ENCODE data around the gene DNAJA4. TPM values are rescaled to one million over a fixed set of nuclear protein-coding genes. Genes with fewer than 3 reads are reported as not detected.
A peak's percentile ranks its signal among the peaks of the same experiment; 100 is the strongest.

DNAJA4 gene
- total and polyA plus RNA-seq, 9 of the 15 experiments (the other 6 are each of a cell fraction or from before 2014, with no cell fraction given), result 0.11 to 1.0 (median 0.16) TPM; not detected in 4

- 55% methylated on average over 3 of the region's 4 CpGs for WGBS (ENCODE audit: insufficient coverage, low coverage, missing lambda C conversion rate)
- POLR2A ChIA-PET, result interaction anchor here (0.6 to 2.3 kb wide), 3 partner anchors 10 to 52 kb away, joined by 3 to 12 read pairs (median 4); partner anchors contain the start of gene SKIC8
- TF ChIP-seq ZNF518B (CRISPR knock-in tag; IDR thresholded peaks at IDR 0.05) (no peak), TEAD4 (IDR thresholded peaks at IDR 0.05; ENCODE audit: low read length) (no peak), TEAD4 (CRISPR knock-in tag; IDR thresholded peaks at IDR 0.05; ENCODE audit: borderline replicate concordance) (no peak), ADNP (tag; IDR thresholded peaks at IDR 0.05) (no peak), ZNF121 (CRISPR knock-in tag; conservative IDR thresholded peaks at IDR 0.05) (no peak), TEAD2 (tag; IDR thresholded peaks at IDR 0.05) (no peak), HNRNPH1 (optimal IDR thresholded peaks at IDR 0.05; ENCODE audit: low read depth, low read length) (no peak), U2AF2 (optimal IDR thresholded peaks at IDR 0.05; ENCODE audit: low read depth, low read length) (no peak), SMARCA5 (IDR thresholded peaks at IDR 0.05) (no peak), SIN3A (IDR thresholded peaks at IDR 0.05; ENCODE audit: borderline replicate concordance in 2 of 2, control insufficient read depth in 1 of 2, low read depth in 2 of 2, low read length in 2 of 2) (no peak), TCF7L2 (IDR thresholded peaks at IDR 0.05; ENCODE audit: low read depth, low read length) (no peak), XRCC4 (IDR thresholded peaks at IDR 0.05; ENCODE audit: extremely low read depth, insufficient read depth, insufficient read length) (no peak)
- TF ChIP-seq, protein P1, sequence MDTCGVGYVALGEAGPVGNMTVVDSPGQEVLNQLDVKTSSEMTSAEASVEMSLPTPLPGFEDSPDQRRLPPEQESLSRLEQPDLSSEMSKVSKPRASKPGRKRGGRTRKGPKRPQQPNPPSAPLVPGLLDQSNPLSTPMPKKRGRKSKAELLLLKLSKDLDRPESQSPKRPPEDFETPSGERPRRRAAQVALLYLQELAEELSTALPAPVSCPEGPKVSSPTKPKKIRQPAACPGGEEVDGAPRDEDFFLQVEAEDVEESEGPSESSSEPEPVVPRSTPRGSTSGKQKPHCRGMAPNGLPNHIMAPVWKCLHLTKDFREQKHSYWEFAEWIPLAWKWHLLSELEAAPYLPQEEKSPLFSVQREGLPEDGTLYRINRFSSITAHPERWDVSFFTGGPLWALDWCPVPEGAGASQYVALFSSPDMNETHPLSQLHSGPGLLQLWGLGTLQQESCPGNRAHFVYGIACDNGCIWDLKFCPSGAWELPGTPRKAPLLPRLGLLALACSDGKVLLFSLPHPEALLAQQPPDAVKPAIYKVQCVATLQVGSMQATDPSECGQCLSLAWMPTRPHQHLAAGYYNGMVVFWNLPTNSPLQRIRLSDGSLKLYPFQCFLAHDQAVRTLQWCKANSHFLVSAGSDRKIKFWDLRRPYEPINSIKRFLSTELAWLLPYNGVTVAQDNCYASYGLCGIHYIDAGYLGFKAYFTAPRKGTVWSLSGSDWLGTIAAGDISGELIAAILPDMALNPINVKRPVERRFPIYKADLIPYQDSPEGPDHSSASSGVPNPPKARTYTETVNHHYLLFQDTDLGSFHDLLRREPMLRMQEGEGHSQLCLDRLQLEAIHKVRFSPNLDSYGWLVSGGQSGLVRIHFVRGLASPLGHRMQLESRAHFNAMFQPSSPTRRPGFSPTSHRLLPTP (IDR thresholded peaks at IDR 0.05; ENCODE audit: borderline replicate concordance, extremely low read depth, insufficient read length), result no peak
- TF ChIP-seq, protein P2, sequence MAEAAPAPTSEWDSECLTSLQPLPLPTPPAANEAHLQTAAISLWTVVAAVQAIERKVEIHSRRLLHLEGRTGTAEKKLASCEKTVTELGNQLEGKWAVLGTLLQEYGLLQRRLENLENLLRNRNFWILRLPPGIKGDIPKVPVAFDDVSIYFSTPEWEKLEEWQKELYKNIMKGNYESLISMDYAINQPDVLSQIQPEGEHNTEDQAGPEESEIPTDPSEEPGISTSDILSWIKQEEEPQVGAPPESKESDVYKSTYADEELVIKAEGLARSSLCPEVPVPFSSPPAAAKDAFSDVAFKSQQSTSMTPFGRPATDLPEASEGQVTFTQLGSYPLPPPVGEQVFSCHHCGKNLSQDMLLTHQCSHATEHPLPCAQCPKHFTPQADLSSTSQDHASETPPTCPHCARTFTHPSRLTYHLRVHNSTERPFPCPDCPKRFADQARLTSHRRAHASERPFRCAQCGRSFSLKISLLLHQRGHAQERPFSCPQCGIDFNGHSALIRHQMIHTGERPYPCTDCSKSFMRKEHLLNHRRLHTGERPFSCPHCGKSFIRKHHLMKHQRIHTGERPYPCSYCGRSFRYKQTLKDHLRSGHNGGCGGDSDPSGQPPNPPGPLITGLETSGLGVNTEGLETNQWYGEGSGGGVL (CRISPR knock-in tag; IDR thresholded peaks at IDR 0.05), result no peak
Measured at GRCh38 chr15:78312536-78312935, 48.2 kb downstream of the DNAJA4 start.

More at GRCh38 chr15:78312536-78312935, 48.2 kb downstream of the DNAJA4 start:
- H3K4me3 ChIP-seq, result no peak overlapping the region
- FAIRE-seq, result no peak
- H3K9me1 ChIP-seq (ENCODE audit: control insufficient read depth, insufficient read depth, low read length), result peaks cover 7% of the 10 kb centered on the region
- intact Hi-C loops (cut with micrococcal nuclease) (no loop called here), in situ Hi-C loops (cut with MboI) (loop anchor here (5.0 to 10.0 kb wide), 3 partner anchors 105 to 402 kb away; no protein-coding TSS in a partner anchor)
- peaks cover 15 to 22% of the 10 kb centered on the region in 2 experiments; a peak in 4 of 5 replicates for H3K4me1 ChIP-seq (replicated peaks in 1 of 2; ENCODE audit: control insufficient read depth in 2 of 2, insufficient read depth in 2 of 2, low read length in 2 of 2)
- no peaks in the 10 kb centered on the region for H3K9me3 ChIP-seq (replicated peaks; ENCODE audit: control insufficient read depth, insufficient read depth, low read depth, low read length)
- H2AFZ ChIP-seq (ENCODE audit: low read depth, low read length), result no peak overlapping the region
- CTCF ChIA-PET (ENCODE audit: low intra/inter-chr PET ratio), result no interaction called here
- no peak overlapping the region for H3K4me2 ChIP-seq (ENCODE audit: insufficient read depth, low read length)
- H3K79me2 ChIP-seq (ENCODE audit: control insufficient read depth, insufficient read depth, low read length), result no peaks in the 10 kb centered on the region
- BruUV-seq (replicated peaks), result no TSS peak
- no peak for ATAC-seq
- no peaks in the 10 kb centered on the region for H4K20me1 ChIP-seq (replicated peaks; ENCODE audit: control insufficient read depth, insufficient read depth, low read length)
- H3K27ac ChIP-seq (ENCODE audit: extremely low read depth, low read depth, low read length), result no peak overlapping the region
- H3K27me3 ChIP-seq (ENCODE audit: control insufficient read depth in 2 of 2, insufficient read depth in 2 of 2, low read length in 2 of 2), result no peaks in the 10 kb centered on the region
- H3K36me3 ChIP-seq (ENCODE audit: control insufficient read depth, insufficient read depth, low read length), result no peaks in the 10 kb centered on the region
- H3K9ac ChIP-seq (ENCODE audit: insufficient read depth in 1 of 2, low read depth in 2 of 2, low read length in 2 of 2), result peak overlapping the region in 1 of 2 experiments; percentile 8; a peak in 1 of 4 replicates
- no peak for DNase-seq (ENCODE audit: extremely low read depth in 1 of 4, low spot score in 3 of 4)

All from K562 (cell line).